GM19043 (cell line): ENCODE results near the gene FCRL1.

Source experiments
- ATAC-seq: cut with Tn5 transposase; IDR thresholded peaks from one replicate; pipeline ENCODE4 v1.9.1; 2021; ENCODE audit warnings: low read depth; ENCODE audit not compliant: unreplicated experiment

The FCRL1 gene

GRCh38 chr1:157819896-157820295, at the start of gene FCRL1:
TSS of gene FCRL1 (minus strand) at chr1:157820120. CDS start at chr1:157820037, 83 bp downstream.
- ATAC-seq, result no peak

- ATAC-seq, result no peak
These were observed 48.7 kb upstream of the FCRL1 start for GRCh38 chr1:157868654-157869053.

GRCh38 chr1:157862114-157863070, 42.5 kb upstream of the FCRL1 start:
- ATAC-seq, result no peak

GRCh38 chr1:157856538-157856937, 36.6 kb upstream of the FCRL1 start:
- no peak for ATAC-seq

- ATAC-seq, result no peak
These were observed 32.6 kb upstream of the FCRL1 start for GRCh38 chr1:157852476-157852875.

- ATAC-seq, result peak; percentile 64
These were observed 29.4 kb upstream of the FCRL1 start for GRCh38 chr1:157849229-157849875.

- no peak for ATAC-seq
These were observed 24.3 kb upstream of the FCRL1 start for GRCh38 chr1:157844089-157844830.

- no peak for ATAC-seq
These were observed 23.0 kb upstream of the FCRL1 start for GRCh38 chr1:157842939-157843338.

- no peak for ATAC-seq
These were observed 21.8 kb upstream of the FCRL1 start, which contains the start of gene CD5L for GRCh38 chr1:157841708-157842107. TSS of gene CD5L (minus strand) at chr1:157841808. CDS start at chr1:157841701, 107 bp downstream.

GRCh38 chr1:157838966-157839365, 19.0 kb upstream of the FCRL1 start:
- no peak for ATAC-seq

GRCh38 chr1:157834430-157834829, 14.5 kb upstream of the FCRL1 start:
- no peak for ATAC-seq

GRCh38 chr1:157833145-157833544, 13.2 kb upstream of the FCRL1 start:
- ATAC-seq, result no peak

GRCh38 chr1:157831968-157832626, 12.2 kb upstream of the FCRL1 start:
- no peak for ATAC-seq

GRCh38 chr1:157830887-157831286, 11.0 kb upstream of the FCRL1 start:
- no peak for ATAC-seq

- no peak for ATAC-seq
These were observed 9.8 kb upstream of the FCRL1 start for GRCh38 chr1:157829711-157830110.

GRCh38 chr1:157829210-157829609, 9.3 kb upstream of the FCRL1 start:
- no peak for ATAC-seq

GRCh38 chr1:157820299-157820698, 379 bp upstream of the FCRL1 start:
- ATAC-seq, result no peak

- ATAC-seq, result no peak
These were observed 705 bp downstream of the FCRL1 start for GRCh38 chr1:157819215-157819614.

- no peak for ATAC-seq
These were observed 6.7 kb downstream of the FCRL1 start for GRCh38 chr1:157813269-157813668.

GRCh38 chr1:157806431-157807149, 13.3 kb downstream of the FCRL1 start:
- peak; percentile 94 for ATAC-seq
